ENCODE data around the gene BCAT1. TPM values are rescaled to one million over a fixed set of nuclear protein-coding genes. Genes with fewer than 3 reads are reported as not detected.
A peak's percentile ranks its signal among the peaks of the same experiment; 100 is the strongest.
"Not testable (repeated sequence)": the region's sequence is repeated elsewhere in the genome, so short reads cannot be mapped to it uniquely, and the experiment has no call there.

BCAT1 gene
- total RNA-seq, result 103 and 166 TPM in 2 replicates

- peak; percentile 89 for DNase-seq
Observed at GRCh38 chr12:24948757-24949722, at the start of gene BCAT1. Gene BCAT1 (minus strand): TSS chr12:24949101. CDS start chr12:24948932, 169 bp downstream.

DNA sequence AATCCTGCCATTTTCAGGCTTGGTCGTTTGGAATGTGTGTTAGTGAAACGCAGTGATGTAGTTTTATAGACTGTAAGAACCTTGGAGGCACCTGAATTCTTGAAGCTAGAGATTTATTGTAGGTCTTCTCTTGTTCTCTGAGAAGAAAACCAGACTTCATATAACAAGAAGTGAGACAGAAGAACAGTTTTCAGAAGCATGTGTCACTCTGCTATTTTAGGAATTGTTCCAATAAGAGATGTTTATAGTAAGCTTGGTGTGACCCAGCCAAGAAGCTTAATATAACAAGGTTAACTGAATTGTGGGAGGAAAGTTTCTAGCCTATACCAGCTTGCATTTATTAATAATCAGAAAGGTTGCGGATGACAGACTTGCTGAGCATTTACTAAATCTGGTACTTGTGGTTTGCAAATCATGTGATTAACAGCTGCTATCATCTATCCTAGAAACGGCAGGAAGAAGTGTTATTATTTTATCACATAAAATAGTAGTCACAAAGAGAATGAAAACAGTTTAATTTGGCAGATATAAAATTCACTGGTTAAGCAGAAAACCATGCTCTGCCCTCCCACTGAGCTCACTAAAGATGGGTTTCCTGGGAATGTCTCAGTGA, 49.2 kb upstream of the BCAT1 start:
- peak; percentile 8 for DNase-seq

DNA sequence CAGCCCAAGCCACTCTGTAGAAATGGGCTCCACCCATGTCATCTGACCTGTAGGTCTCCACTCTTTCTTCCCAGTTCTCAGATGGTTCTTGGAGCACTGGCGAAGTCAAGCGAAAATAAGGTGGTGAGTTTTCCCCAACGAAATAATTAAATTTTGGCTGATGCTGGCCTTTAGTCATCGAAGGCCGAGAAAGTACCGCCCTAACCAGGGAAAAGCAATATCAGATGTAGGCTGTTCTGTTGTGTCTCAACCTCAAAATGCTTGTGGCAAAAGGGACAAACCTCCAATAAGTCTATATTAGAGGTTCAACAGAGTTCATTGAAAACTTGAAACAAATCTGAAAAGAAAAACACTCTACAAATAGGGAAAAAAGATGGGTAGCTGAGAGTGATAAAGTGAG, 48.6 kb upstream of the BCAT1 start:
- DNase-seq, result no peak

DNA sequence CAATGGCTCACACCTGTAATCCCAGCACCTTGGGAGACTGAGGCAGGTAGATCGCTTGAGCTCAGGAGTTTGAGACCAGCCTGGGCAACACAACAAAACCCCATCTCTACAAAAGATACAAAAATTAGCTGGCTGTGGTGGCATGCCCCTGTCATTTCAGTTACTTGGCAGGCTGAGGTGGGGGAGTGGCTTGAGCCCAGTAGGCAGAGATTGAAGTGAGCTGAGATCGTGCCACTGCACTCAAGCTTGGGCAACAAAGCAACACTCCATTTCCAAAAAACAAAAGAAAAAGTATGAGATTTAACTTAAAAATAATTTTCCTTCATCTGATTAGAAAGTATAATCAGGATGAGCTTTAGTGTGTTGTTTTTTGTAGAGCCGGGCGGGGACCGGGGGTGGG, 47.9 kb upstream of the BCAT1 start:
- no peak for DNase-seq

- DNase-seq, result no peak
Observed at GRCh38 chr12:24996102-24996797, 47.3 kb upstream of the BCAT1 start.

- no peak for DNase-seq
Observed at GRCh38 chr12:24993793-24994192, 44.9 kb upstream of the BCAT1 start.

DNA sequence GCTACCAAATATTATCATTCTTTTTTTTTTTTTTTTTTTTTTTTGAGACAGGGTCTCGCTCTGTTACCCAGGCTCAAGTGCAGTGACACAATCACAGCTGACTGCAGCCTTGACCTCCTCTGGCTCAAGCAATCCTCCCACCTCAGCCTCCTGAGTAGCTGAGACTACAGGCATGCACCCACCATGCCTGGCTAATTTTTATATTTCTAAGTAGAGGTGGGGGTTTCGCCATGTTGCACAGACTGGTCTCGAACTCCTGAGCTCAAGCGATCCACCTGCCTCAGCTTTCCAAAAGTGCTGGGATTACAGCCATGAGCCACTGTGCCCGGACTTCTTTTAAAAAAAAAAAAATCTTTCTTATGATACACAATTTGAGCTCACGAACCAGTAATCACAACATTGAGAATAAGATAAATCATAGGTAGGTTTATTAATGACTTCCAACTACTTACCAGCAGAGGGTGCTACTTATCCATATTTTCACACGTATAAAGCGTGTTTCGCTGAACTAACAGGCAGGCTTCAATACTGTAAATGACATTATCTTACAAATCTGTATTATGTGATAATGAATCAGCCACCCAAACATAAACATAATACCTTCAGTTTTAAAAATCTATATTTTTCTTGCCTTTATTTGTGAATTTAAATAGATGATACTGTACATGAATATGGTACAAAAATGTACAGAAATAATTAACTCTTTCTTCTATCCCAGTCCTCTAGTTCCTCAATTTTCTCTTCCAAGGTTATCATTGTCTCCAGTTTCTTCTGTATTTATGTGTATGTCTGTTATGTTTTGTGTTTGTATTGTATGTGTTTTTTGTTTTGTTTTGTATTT, 42.5 kb upstream of the BCAT1 start:
- DNase-seq, result peak; percentile 79

GRCh38 chr12:24989216-24989615, 40.3 kb upstream of the BCAT1 start:
- DNase-seq, result no peak

- DNase-seq, result no peak
Observed at GRCh38 chr12:24982250-24982649, 33.3 kb upstream of the BCAT1 start.

GRCh38 chr12:24979976-24980730, 31.3 kb upstream of the BCAT1 start:
- DNase-seq, result no peak

DNA sequence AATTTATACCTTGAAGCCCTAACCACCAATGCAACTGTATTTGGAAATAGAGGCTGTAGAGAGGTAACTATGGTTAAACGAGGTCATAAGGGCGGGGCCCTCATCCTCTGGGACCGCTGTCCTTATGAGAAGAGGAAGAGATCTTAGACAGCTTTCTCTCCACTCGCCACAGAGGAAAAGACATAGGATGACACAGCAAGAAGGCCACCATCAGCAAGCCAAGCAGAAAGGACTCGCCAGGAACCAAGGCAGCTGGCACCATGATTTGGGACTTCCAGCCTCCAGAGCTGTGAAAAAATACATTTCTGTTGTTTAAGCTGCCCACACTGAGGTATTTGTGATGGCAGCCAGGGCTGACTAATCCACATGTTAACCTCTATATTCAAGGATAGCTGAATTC, 30.4 kb upstream of the BCAT1 start:
- no peak for DNase-seq

DNA sequence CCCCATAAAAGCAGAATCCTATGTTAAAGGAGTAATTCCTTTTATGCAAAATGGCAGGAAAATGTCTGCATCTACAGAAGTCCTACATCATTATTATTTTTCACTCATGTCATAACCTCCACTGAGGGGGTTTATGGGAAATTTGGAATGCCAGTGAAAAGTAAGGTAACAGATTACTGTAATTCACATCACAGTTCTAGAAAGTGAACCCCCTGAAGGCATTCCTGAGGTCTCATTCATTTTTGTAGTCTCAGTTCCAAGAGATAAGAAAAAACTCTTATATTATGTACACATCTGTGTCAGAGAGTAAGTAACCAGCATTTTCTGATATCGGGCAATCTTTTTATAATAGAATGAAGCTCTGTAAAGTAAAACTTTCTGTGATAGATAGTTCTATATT, 28.8 kb upstream of the BCAT1 start:
- DNase-seq, result no peak

GRCh38 chr12:24977060-24977459, 28.2 kb upstream of the BCAT1 start:
- no peak for DNase-seq

DNA sequence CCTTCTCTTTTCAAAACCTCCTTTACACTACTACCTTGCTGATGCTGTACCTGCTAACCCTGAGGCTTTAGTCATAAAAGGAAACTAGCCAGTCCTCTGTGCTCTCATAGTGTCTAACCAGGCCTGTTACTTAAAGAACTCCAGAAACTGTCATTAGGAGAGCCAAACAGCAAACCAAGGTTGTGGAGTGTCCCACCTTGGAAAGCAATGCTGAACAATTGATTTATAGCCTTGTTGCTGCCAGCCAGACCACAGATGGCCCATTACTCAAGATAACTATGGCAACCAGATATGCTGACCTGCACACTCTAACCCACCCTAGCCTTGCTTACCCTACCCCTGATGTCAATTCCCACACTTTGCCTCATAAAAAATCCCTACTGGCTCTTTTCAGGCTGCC, 26.5 kb upstream of the BCAT1 start:
- no peak for DNase-seq

DNA sequence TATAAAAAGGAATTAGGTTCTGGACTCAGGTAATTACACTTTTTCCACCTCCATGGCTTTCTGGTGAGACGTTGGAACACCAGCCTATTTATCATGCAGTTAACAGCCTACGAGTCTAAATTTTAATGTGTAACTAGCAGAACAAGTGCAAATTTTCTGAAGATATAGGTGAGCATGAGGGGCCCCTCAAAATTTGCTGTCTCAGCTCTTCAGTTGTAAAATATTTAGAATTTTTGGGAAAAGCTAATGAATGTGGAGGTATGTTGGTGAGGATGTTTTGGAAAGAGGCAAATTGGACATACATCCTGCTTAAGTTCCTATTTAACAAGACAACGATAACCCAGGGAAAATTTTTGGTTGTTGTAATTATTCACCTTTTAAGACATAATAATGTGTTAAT, 25.3 kb upstream of the BCAT1 start:
- DNase-seq, result no peak

- no peak for DNase-seq
Observed at GRCh38 chr12:24972078-24972477, 23.2 kb upstream of the BCAT1 start.

DNA sequence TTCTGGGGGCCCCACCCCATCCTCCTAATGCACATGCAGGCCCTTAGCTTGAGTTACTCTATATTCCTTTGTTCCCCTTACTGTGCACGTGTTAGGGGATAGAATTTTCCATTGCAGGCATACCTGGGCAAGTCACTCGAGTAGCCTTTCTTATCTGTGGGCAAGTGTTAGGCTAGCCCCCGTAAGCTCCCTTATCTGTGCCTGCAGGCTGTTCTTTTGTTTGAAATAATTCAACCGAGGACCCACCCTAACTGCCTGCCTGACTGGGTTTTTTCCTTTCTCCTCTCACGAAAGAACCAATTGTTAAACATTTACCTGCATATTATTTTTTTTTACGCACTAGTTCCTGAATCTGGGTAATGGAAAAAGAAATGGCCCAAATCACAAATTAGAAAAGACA, 21.3 kb upstream of the BCAT1 start:
- no peak for DNase-seq

GRCh38 chr12:24966951-24967564, 18.2 kb upstream of the BCAT1 start:
- DNase-seq, result no peak

DNA sequence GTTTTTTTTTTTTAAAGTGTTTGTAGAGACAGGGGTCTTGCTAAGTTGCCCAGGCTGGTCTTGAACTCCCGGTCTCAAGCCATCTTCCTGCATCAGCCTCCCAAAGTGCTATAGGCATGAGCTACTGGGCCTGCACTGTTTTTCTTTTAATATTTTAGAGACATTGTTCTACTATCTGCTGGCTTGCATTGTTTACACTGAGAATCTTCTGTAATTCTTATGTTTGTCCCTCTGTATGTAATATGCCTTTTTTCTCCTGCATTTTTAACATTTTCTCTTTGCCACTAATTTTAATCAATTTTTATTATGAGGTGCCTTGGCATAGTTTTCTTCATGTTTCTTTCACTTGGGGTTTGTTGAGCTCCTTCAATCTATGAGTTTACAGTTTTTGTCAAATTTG, 15.4 kb upstream of the BCAT1 start:
- no peak for DNase-seq

DNA sequence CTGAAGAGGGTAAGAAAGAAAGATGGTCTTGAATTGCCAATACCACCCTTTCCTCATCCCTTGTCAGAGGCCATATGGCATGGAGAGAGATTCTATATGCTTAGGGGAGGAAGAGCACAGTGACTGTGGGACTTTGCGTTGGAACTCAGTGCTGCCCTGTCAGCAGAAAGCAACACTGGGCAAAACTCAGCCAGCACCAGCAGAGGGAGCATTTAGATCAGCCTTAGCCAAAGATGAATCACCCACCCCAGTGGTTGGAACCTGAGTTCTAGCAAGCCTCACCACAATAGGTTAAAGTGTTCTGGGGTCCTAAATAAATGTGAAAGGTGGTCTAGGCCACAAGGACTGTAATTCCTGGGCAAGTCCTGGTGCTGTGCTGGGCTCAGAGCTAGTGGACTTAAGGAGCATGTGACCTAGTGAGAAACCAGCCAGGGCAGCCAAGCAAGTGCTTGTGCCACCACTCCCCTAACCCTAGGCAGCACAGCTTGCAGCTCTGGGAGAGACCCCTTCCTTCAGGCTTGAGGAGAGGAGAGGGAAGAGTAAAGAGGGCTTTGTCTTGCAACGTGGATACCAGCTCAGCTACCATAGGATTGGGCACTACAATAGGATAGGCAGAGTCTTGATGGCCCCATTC, 11.4 kb upstream of the BCAT1 start:
- DNase-seq, result peak; percentile 81

GRCh38 chr12:24956351-24956750, 7.5 kb upstream of the BCAT1 start:
- not testable (repeated sequence) for DNase-seq
